HL-60 (cell line): ENCODE results near the gene TSR2.

ENCODE experiments used
- DNase-seq, 2 experiments: peaks; one replicate each; pipeline ENCODE4 v3.0.0-alpha.2; 2010 to 2020; ENCODE audit warnings: low read depth in 1 of 2, low spot score in 1 of 2
- H3K27ac ChIP-seq: fragments of 250-450 bp; sonication (Bioruptor Pico); replicated peaks from 2 replicates; pipeline ENCODE4 v1.5.1; 2020; ENCODE audit warnings: mild to moderate bottlenecking, moderate library complexity
- H3K27me3 ChIP-seq: fragments of 250-450 bp; sonication (Bioruptor Pico); 2 replicates; pipeline ENCODE4 v1.5.1; 2021; ENCODE audit warnings: mild to moderate bottlenecking, moderate library complexity; ENCODE audit not compliant: insufficient read depth, poor library complexity, severe bottlenecking
- H3K4me3 ChIP-seq: replicated peaks from 2 replicates; pipeline ENCODE4 v1.5.1; 2011; ENCODE audit warnings: mild to moderate bottlenecking, control low read depth, low read length; ENCODE audit not compliant: insufficient read depth
- CTCF ChIP-seq: IDR thresholded peaks from one replicate; pipeline ENCODE4 v1.5.1; 2011; ENCODE audit warnings: low read length, control low read depth, inconsistent platforms; ENCODE audit not compliant: insufficient read depth
- GABPA ChIP-seq: IDR thresholded peaks from 2 replicates; pipeline ENCODE4 v1.6.1; 2012; ENCODE audit warnings: low read depth
- POLR2AphosphoS5 ChIP-seq: IDR thresholded peaks from 2 replicates; pipeline ENCODE4 v1.6.1; 2012; ENCODE audit warnings: low read depth
- REST ChIP-seq: IDR thresholded peaks from 2 replicates; pipeline ENCODE4 v1.6.1; 2012; ENCODE audit warnings: low read depth; ENCODE audit not compliant: insufficient replicate concordance
- SPI1 ChIP-seq: IDR thresholded peaks from 2 replicates; pipeline ENCODE4 v1.6.1; 2012; ENCODE audit warnings: low read depth, mild to moderate bottlenecking, borderline replicate concordance

Gene TSR2

DNA sequence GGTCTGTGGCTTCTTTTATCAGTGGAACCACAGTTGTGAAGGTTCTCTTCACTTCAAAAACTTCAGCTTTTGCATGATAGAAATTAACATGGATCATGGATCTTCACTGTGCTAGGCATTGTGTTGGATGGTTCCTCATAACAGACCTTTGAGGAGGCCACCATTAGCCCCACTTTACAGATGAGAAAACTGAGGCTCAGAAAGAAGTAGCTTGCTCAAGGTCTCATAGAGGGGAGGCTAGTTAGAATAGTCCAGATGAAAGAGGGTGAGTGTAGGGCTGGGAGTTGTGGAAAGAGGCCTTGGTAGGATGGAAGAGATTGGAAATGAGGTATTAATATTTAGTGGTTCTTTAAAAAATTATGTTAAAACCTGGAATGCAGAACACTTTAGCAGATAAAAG is 2.6 kb downstream of the TSR2 start:
- no peak overlapping the region for H3K4me3 ChIP-seq
- no peak for TF ChIP-seq SPI1
- no peaks in the 10 kb centered on the region for H3K27me3 ChIP-seq
- H3K27ac ChIP-seq = no peak overlapping the region
- DNase-seq = no peak

GRCh38 chrX:54444752-54445151 is 4.5 kb downstream of the TSR2 start:
- Histone ChIP-seq H3K27me3 (no peaks in the 10 kb centered on the region), H3K27ac (no peak overlapping the region), H3K4me3 (no peak overlapping the region)
- no peak for TF ChIP-seq REST
- TF ChIP-seq CTCF = no peak
- no peak for TF ChIP-seq POLR2AphosphoS5
- TF ChIP-seq GABPA = no peak
- TF ChIP-seq SPI1 = no peak
- DNase-seq = no peak

GRCh38 chrX:54446084-54446483 is 5.9 kb downstream of the TSR2 start:
- no peak overlapping the region for H3K27ac ChIP-seq
- no peaks in the 10 kb centered on the region for H3K27me3 ChIP-seq
- DNase-seq = no peak
- TF ChIP-seq SPI1 = no peak
- TF ChIP-seq GABPA = no peak
- TF ChIP-seq POLR2AphosphoS5 = no peak
- TF ChIP-seq CTCF = no peak
- TF ChIP-seq REST = no peak
- H3K4me3 ChIP-seq = no peak overlapping the region

DNA sequence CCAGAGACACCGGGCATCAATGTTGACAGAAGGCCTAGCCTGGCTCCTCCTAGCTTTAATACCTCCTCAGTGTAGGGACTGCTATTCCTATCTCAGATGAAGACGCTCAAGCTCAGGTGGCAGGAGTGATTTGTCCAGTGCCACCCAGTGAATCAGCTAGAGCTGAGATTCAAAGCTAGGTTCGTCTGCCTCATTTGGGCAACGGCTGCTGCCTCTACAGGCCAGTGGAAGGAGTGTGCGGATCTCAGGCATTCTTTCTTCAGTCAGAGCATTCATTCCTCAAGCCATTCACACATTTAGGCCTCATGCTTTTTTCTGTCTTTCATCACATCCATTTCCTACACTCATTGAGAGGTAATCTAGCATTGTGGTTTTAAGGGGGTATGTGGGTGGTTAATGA is 7.3 kb downstream of the TSR2 start:
- H3K27ac ChIP-seq = no peak overlapping the region
- TF ChIP-seq POLR2AphosphoS5 (no peak), CTCF (peak; percentile 6)
- DNase-seq = no peak
- no peak overlapping the region for H3K4me3 ChIP-seq
- no peaks in the 10 kb centered on the region for H3K27me3 ChIP-seq
